ENCODE results near the gene MPP4.

Gene MPP4

GRCh38 chr2:201621293-201621999 lies 77.0 kb downstream of the MPP4 start:
- H3K4me3 ChIP-seq (ENCODE audit: low read depth, low read length) = no peak overlapping the region
- no peak for TF ChIP-seq CTCF (IDR thresholded peaks at IDR 0.05; ENCODE audit: borderline replicate concordance, insufficient read depth, low read depth, low read length)

- no peak for TF ChIP-seq CTCF (IDR thresholded peaks at IDR 0.05; ENCODE audit: borderline replicate concordance, insufficient read depth, low read depth, low read length)
- H3K4me3 ChIP-seq (ENCODE audit: low read depth, low read length) = no peak overlapping the region
Observed at GRCh38 chr2:201618744-201619662, 79.4 kb downstream of the MPP4 start.

- no peak for TF ChIP-seq CTCF (IDR thresholded peaks at IDR 0.05; ENCODE audit: borderline replicate concordance, insufficient read depth, low read depth, low read length)
- H3K4me3 ChIP-seq (ENCODE audit: low read depth, low read length) = no peak overlapping the region
Observed at GRCh38 chr2:201608021-201608420, 90.4 kb downstream of the MPP4 start.

- TF ChIP-seq CTCF (IDR thresholded peaks at IDR 0.05; ENCODE audit: borderline replicate concordance, insufficient read depth, low read depth, low read length) = no peak
- H3K4me3 ChIP-seq (ENCODE audit: low read depth, low read length) = no peak overlapping the region
Observed at GRCh38 chr2:201607568-201607967, 90.9 kb downstream of the MPP4 start.

- no peak overlapping the region for H3K4me3 ChIP-seq (ENCODE audit: low read depth, low read length)
- TF ChIP-seq CTCF (IDR thresholded peaks at IDR 0.05; ENCODE audit: borderline replicate concordance, insufficient read depth, low read depth, low read length) = no peak
Observed at GRCh38 chr2:201600906-201601305, 97.5 kb downstream of the MPP4 start.

GRCh38 chr2:201597397-201597796 lies 101.0 kb downstream of the MPP4 start:
- TF ChIP-seq CTCF (IDR thresholded peaks at IDR 0.05; ENCODE audit: borderline replicate concordance, insufficient read depth, low read depth, low read length) = no peak

More at GRCh38 chr2:201597397-201597796, 101.0 kb downstream of the MPP4 start:
- H3K4me3 ChIP-seq (ENCODE audit: low read depth, low read length) = no peak overlapping the region
